Measurements from ENCODE around the gene LSP1.
A peak's percentile ranks its signal among the peaks of the same experiment; 100 is the strongest.

LSP1 gene

GRCh38 chr11:1844221-1845094 is 8.4 kb upstream of the LSP1 start:
- Histone ChIP-seq H3K4me1 (ENCODE audit: control insufficient read depth, insufficient read depth, low read length, unreplicated experiment) (peaks cover 13% of the 10 kb centered on the region), H3K79me2 (ENCODE audit: control insufficient read depth, insufficient read depth, low read length, unreplicated experiment) (no peaks in the 10 kb centered on the region), H3K27me3 (ENCODE audit: insufficient read depth, low read length) (no peaks in the 10 kb centered on the region), H3K36me3 (ENCODE audit: insufficient read depth, low read length) (no peaks in the 10 kb centered on the region), H2AFZ (ENCODE audit: low read length, unreplicated experiment) (peak overlapping the region; percentile 49), H3K27ac (ENCODE audit: low read depth, low read length) (peak overlapping the region; percentile 50), H3K4me3 (ENCODE audit: low read depth, low read length) (no peak overlapping the region)

- peak overlapping the region; percentile 50 for H3K27ac ChIP-seq (ENCODE audit: low read depth, low read length)
- H3K4me1 ChIP-seq (ENCODE audit: control insufficient read depth, insufficient read depth, low read length, unreplicated experiment) = peaks cover 13% of the 10 kb centered on the region
- peak overlapping the region; percentile 49 for H2AFZ ChIP-seq (ENCODE audit: low read length, unreplicated experiment)
- H3K27me3 ChIP-seq (ENCODE audit: insufficient read depth, low read length) = no peaks in the 10 kb centered on the region
- H3K36me3 ChIP-seq (ENCODE audit: insufficient read depth, low read length) = no peaks in the 10 kb centered on the region
- H3K79me2 ChIP-seq (ENCODE audit: control insufficient read depth, insufficient read depth, low read length, unreplicated experiment) = no peaks in the 10 kb centered on the region
- H3K4me3 ChIP-seq (ENCODE audit: low read depth, low read length) = no peak overlapping the region
Observed at GRCh38 chr11:1845095-1845429, 7.8 kb upstream of the LSP1 start.

- no peak overlapping the region for H3K27ac ChIP-seq (ENCODE audit: low read depth, low read length)
Observed at GRCh38 chr11:1845561-1846452, 7.1 kb upstream of the LSP1 start.

GRCh38 chr11:1846453-1846932 is 6.4 kb upstream of the LSP1 start:
- no peak overlapping the region for H2AFZ ChIP-seq (ENCODE audit: low read length, unreplicated experiment)
- no peaks in the 10 kb centered on the region for H3K36me3 ChIP-seq (ENCODE audit: insufficient read depth, low read length)
- H3K27ac ChIP-seq (ENCODE audit: low read depth, low read length) = no peak overlapping the region
- no peak overlapping the region for H3K4me3 ChIP-seq (ENCODE audit: low read depth, low read length)
- H3K79me2 ChIP-seq (ENCODE audit: control insufficient read depth, insufficient read depth, low read length, unreplicated experiment) = no peaks in the 10 kb centered on the region
- peaks cover 13% of the 10 kb centered on the region for H3K4me1 ChIP-seq (ENCODE audit: control insufficient read depth, insufficient read depth, low read length, unreplicated experiment)
- H3K27me3 ChIP-seq (ENCODE audit: insufficient read depth, low read length) = no peaks in the 10 kb centered on the region

More at GRCh38 chr11:1845561-1846452, 7.1 kb upstream of the LSP1 start:
- Histone ChIP-seq H2AFZ (ENCODE audit: low read length, unreplicated experiment) (no peak overlapping the region), H3K27me3 (ENCODE audit: insufficient read depth, low read length) (no peaks in the 10 kb centered on the region), H3K4me3 (ENCODE audit: low read depth, low read length) (no peak overlapping the region), H3K79me2 (ENCODE audit: control insufficient read depth, insufficient read depth, low read length, unreplicated experiment) (no peaks in the 10 kb centered on the region), H3K4me1 (ENCODE audit: control insufficient read depth, insufficient read depth, low read length, unreplicated experiment) (peaks cover 13% of the 10 kb centered on the region), H3K36me3 (ENCODE audit: insufficient read depth, low read length) (no peaks in the 10 kb centered on the region)

- Histone ChIP-seq H3K36me3 (ENCODE audit: insufficient read depth, low read length) (no peaks in the 10 kb centered on the region), H3K4me1 (ENCODE audit: control insufficient read depth, insufficient read depth, low read length, unreplicated experiment) (peaks cover 13% of the 10 kb centered on the region), H3K4me3 (ENCODE audit: low read depth, low read length) (no peak overlapping the region), H3K27me3 (ENCODE audit: insufficient read depth, low read length) (no peaks in the 10 kb centered on the region), H3K79me2 (ENCODE audit: control insufficient read depth, insufficient read depth, low read length, unreplicated experiment) (no peaks in the 10 kb centered on the region), H2AFZ (ENCODE audit: low read length, unreplicated experiment) (no peak overlapping the region), H3K27ac (ENCODE audit: low read depth, low read length) (no peak overlapping the region)
Observed at GRCh38 chr11:1847006-1847735, 5.7 kb upstream of the LSP1 start.

- Histone ChIP-seq H3K79me2 (ENCODE audit: control insufficient read depth, insufficient read depth, low read length, unreplicated experiment) (no peaks in the 10 kb centered on the region), H3K4me1 (ENCODE audit: control insufficient read depth, insufficient read depth, low read length, unreplicated experiment) (peaks cover 13% of the 10 kb centered on the region), H3K36me3 (ENCODE audit: insufficient read depth, low read length) (no peaks in the 10 kb centered on the region), H2AFZ (ENCODE audit: low read length, unreplicated experiment) (no peak overlapping the region), H3K27me3 (ENCODE audit: insufficient read depth, low read length) (no peaks in the 10 kb centered on the region), H3K27ac (ENCODE audit: low read depth, low read length) (no peak overlapping the region), H3K4me3 (ENCODE audit: low read depth, low read length) (no peak overlapping the region)
Observed at GRCh38 chr11:1847926-1848639, 4.8 kb upstream of the LSP1 start.

GRCh38 chr11:1848640-1849430 is 4.0 kb upstream of the LSP1 start:
- Histone ChIP-seq H3K4me3 (ENCODE audit: low read depth, low read length) (no peak overlapping the region), H3K27me3 (ENCODE audit: insufficient read depth, low read length) (no peaks in the 10 kb centered on the region), H3K79me2 (ENCODE audit: control insufficient read depth, insufficient read depth, low read length, unreplicated experiment) (no peaks in the 10 kb centered on the region), H2AFZ (ENCODE audit: low read length, unreplicated experiment) (no peak overlapping the region), H3K27ac (ENCODE audit: low read depth, low read length) (no peak overlapping the region), H3K36me3 (ENCODE audit: insufficient read depth, low read length) (no peaks in the 10 kb centered on the region), H3K4me1 (ENCODE audit: control insufficient read depth, insufficient read depth, low read length, unreplicated experiment) (peaks cover 13% of the 10 kb centered on the region)

- no peaks in the 10 kb centered on the region for H3K79me2 ChIP-seq (ENCODE audit: control insufficient read depth, insufficient read depth, low read length, unreplicated experiment)
- H3K27me3 ChIP-seq (ENCODE audit: insufficient read depth, low read length) = no peaks in the 10 kb centered on the region
- H2AFZ ChIP-seq (ENCODE audit: low read length, unreplicated experiment) = no peak overlapping the region
- no peak overlapping the region for H3K27ac ChIP-seq (ENCODE audit: low read depth, low read length)
- no peak overlapping the region for H3K4me3 ChIP-seq (ENCODE audit: low read depth, low read length)
- H3K36me3 ChIP-seq (ENCODE audit: insufficient read depth, low read length) = no peaks in the 10 kb centered on the region
- no peaks in the 10 kb centered on the region for H3K4me1 ChIP-seq (ENCODE audit: control insufficient read depth, insufficient read depth, low read length, unreplicated experiment)
Observed at GRCh38 chr11:1851468-1852180, 1.3 kb upstream of the LSP1 start.

GRCh38 chr11:1852271-1852876 is 510 bp upstream of the LSP1 start:
- no peaks in the 10 kb centered on the region for H3K79me2 ChIP-seq (ENCODE audit: control insufficient read depth, insufficient read depth, low read length, unreplicated experiment)
- no peaks in the 10 kb centered on the region for H3K27me3 ChIP-seq (ENCODE audit: insufficient read depth, low read length)
- no peak overlapping the region for H3K4me3 ChIP-seq (ENCODE audit: low read depth, low read length)
- no peaks in the 10 kb centered on the region for H3K36me3 ChIP-seq (ENCODE audit: insufficient read depth, low read length)
- H3K4me1 ChIP-seq (ENCODE audit: control insufficient read depth, insufficient read depth, low read length, unreplicated experiment) = no peaks in the 10 kb centered on the region
- H3K27ac ChIP-seq (ENCODE audit: low read depth, low read length) = no peak overlapping the region
- H2AFZ ChIP-seq (ENCODE audit: low read length, unreplicated experiment) = no peak overlapping the region

Measured in ACC112 (cell line).